ENCODE results near the gene CDH18.

GRCh38 chr5:19910136-19910535, 77.9 kb downstream of the CDH18 start:
- TF ChIP-seq POLR2AphosphoS5 (IDR thresholded peaks at IDR 0.05; ENCODE audit: low read depth) (no peak), GABPA (IDR thresholded peaks at IDR 0.05; ENCODE audit: low read depth) (no peak), REST (IDR thresholded peaks at IDR 0.05; ENCODE audit: insufficient replicate concordance, low read depth) (no peak)
- TF ChIP-seq, protein P1, sequence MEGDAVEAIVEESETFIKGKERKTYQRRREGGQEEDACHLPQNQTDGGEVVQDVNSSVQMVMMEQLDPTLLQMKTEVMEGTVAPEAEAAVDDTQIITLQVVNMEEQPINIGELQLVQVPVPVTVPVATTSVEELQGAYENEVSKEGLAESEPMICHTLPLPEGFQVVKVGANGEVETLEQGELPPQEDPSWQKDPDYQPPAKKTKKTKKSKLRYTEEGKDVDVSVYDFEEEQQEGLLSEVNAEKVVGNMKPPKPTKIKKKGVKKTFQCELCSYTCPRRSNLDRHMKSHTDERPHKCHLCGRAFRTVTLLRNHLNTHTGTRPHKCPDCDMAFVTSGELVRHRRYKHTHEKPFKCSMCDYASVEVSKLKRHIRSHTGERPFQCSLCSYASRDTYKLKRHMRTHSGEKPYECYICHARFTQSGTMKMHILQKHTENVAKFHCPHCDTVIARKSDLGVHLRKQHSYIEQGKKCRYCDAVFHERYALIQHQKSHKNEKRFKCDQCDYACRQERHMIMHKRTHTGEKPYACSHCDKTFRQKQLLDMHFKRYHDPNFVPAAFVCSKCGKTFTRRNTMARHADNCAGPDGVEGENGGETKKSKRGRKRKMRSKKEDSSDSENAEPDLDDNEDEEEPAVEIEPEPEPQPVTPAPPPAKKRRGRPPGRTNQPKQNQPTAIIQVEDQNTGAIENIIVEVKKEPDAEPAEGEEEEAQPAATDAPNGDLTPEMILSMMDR (IDR thresholded peaks at IDR 0.05; ENCODE audit: insufficient read depth, low read length): no peak

All from HL-60 (cell line).